Caco-2 (cell line): ENCODE results near the gene DPYSL5. TPM values are rescaled to one million over a fixed set of nuclear protein-coding genes. Genes with fewer than 3 reads are reported as not detected.

Source experiments
- BruUV-seq: library from RNA; stranded (reverse); fragments of 400-500 nt; replicated peaks from 2 replicates; lab custom pipeline; 2021; lab: Mats Ljungman, UMichigan
- CTCF ChIA-PET: fragments of 300-600 bp; sonication (Branson Sonifier 250); formaldehyde crosslinking; loops from one replicate; lab custom pipeline; 2022; ENCODE audit warnings: antibody characterized with exemption; lab: Charles Lee
- POLR2A ChIA-PET: fragments of 300-600 bp; sonication (Branson Sonifier 250); formaldehyde crosslinking; loops from one replicate; lab custom pipeline; 2022; ENCODE audit warnings: antibody characterized with exemption; lab: Charles Lee
- DNase-seq, 2 experiments: peaks; one replicate each; pipeline versions ENCODE4 v3.0.0 to v3.0.0-alpha.2; 2020 to 2022
- H3K27me3 ChIP-seq: replicated peaks from 2 replicates; pipeline ENCODE4 v1.6.0; 2011; ENCODE audit warnings: low read length; ENCODE audit not compliant: control insufficient read depth, insufficient read depth
- H3K36me3 ChIP-seq: 2 replicates; pipeline ENCODE4 v1.5.1; 2011; ENCODE audit warnings: low read length; ENCODE audit not compliant: control insufficient read depth, insufficient read depth
- H3K4me1 ChIP-seq: fragments of 250-450 bp; sonication (Bioruptor Pico); 2 replicates; pipeline ENCODE4 v1.5.1; 2020; ENCODE audit warnings: mild to moderate bottlenecking
- H3K4me3 ChIP-seq: 2 replicates; pipeline ENCODE4 v1.5.1; 2011; ENCODE audit warnings: low read depth, mild to moderate bottlenecking, control low read depth, low read length
- H3K9me3 ChIP-seq: fragments of 250-450 bp; sonication (Bioruptor Pico); 2 replicates; pipeline ENCODE4 v1.5.1; 2020; ENCODE audit warnings: mild to moderate bottlenecking, moderate library complexity
- H3K27ac Mint-ChIP-seq: one replicate; pipeline ENCODE4 v1.8.0; 2022; ENCODE audit warnings: mixed read lengths; ENCODE audit not compliant: unreplicated experiment
- H3K27me3 Mint-ChIP-seq: one replicate; pipeline ENCODE4 v1.8.0; 2022; ENCODE audit warnings: mixed read lengths; ENCODE audit not compliant: insufficient read depth, unreplicated experiment
- H3K36me3 Mint-ChIP-seq: one replicate; pipeline ENCODE4 v1.8.0; 2022; ENCODE audit warnings: mild to moderate bottlenecking, mixed read lengths; ENCODE audit not compliant: insufficient read depth, unreplicated experiment
- H3K4me1 Mint-ChIP-seq: one replicate; pipeline ENCODE4 v1.8.0; 2022; ENCODE audit warnings: low read depth, mixed read lengths; ENCODE audit not compliant: unreplicated experiment
- H3K4me3 Mint-ChIP-seq: one replicate; pipeline ENCODE4 v1.8.0; 2022; ENCODE audit warnings: mild to moderate bottlenecking, moderate library complexity, mixed read lengths; ENCODE audit not compliant: unreplicated experiment
- H3K9me3 Mint-ChIP-seq: one replicate; pipeline ENCODE4 v1.8.0; 2022; ENCODE audit warnings: mixed read lengths; ENCODE audit not compliant: unreplicated experiment
- intact Hi-C: fragments of 100-400 bp; cut with micrococcal nuclease; formaldehyde crosslinking; loops from one replicate; pipeline ENCODE4 v1.10.0; 2022; ENCODE audit not compliant: unreplicated experiment
- total RNA-seq: library from RNA; stranded (reverse); gene quantifications from 2 replicates; pipeline ENCODE4 v1.2.3, GENCODE V29; 2022
- TF ChIP-seq, protein P1 (sequence below), 2 experiments: fragments of 200-600 bp in 1 of 2; IDR thresholded peaks; 1 replicate in 1 of 2; 2 replicates in 1 of 2; pipeline versions ENCODE4 v1.5.1 to v1.8.0; 2011 to 2022; ENCODE audit warnings: antibody characterized with exemption in 1 of 2, control low read depth in 1 of 2, inconsistent platforms in 1 of 2, low read depth in 1 of 2, low read length in 1 of 2, mild to moderate bottlenecking in 1 of 2, moderate library complexity in 1 of 2; ENCODE audit not compliant: insufficient read depth in 1 of 2, severe bottlenecking in 1 of 2, unreplicated experiment in 1 of 2

Gene DPYSL5
- total RNA-seq, 1 experiment from 2014 or later: 2.4 TPM

DNA sequence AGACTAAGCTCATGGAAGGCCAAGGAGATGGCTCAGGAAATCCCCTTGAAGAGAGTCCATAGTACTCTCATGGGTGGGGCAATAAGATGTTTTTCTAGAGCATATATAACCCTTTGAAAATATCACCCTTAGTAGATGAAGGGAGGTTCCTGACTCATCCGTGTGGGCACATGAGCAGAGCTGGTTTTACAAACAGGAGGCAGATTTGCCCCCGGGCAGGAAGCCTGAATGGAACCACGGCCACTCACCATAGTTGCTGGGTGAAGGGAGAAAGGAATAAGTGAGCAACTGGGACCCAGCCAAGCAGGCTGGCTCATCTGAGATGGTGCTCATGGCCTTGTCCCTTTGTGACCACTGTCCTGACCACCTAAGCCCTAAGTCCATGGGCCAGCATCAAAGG, 93.6 kb downstream of the DPYSL5 start:
- no peaks in the 10 kb centered on the region for H3K9me3 ChIP-seq
- H3K36me3 ChIP-seq: no peaks in the 10 kb centered on the region
- ChIA-PET CTCF (interaction anchor here (2.4 to 3.8 kb wide), 3 partner anchors 75 to 96 kb away, joined by 13 to 77 read pairs (median 18); partner anchors contain the start of gene DPYSL5), POLR2A (interaction anchor here (0.7 kb wide), 1 partner anchor 60 kb away, joined by 3 read pairs; no protein-coding TSS in a partner anchor)
- intact Hi-C loops: no loop called here
- no peak overlapping the region for H3K4me3 ChIP-seq
- Mint-ChIP-seq H3K4me3 (no peak overlapping the region), H3K9me3 (no peaks in the 10 kb centered on the region), H3K4me1 (peaks cover 6% of the 10 kb centered on the region), H3K27me3 (peaks cover 12% of the 10 kb centered on the region), H3K27ac (no peak overlapping the region), H3K36me3 (no peaks in the 10 kb centered on the region)
- DNase-seq: no peak
- TF ChIP-seq, protein P1, sequence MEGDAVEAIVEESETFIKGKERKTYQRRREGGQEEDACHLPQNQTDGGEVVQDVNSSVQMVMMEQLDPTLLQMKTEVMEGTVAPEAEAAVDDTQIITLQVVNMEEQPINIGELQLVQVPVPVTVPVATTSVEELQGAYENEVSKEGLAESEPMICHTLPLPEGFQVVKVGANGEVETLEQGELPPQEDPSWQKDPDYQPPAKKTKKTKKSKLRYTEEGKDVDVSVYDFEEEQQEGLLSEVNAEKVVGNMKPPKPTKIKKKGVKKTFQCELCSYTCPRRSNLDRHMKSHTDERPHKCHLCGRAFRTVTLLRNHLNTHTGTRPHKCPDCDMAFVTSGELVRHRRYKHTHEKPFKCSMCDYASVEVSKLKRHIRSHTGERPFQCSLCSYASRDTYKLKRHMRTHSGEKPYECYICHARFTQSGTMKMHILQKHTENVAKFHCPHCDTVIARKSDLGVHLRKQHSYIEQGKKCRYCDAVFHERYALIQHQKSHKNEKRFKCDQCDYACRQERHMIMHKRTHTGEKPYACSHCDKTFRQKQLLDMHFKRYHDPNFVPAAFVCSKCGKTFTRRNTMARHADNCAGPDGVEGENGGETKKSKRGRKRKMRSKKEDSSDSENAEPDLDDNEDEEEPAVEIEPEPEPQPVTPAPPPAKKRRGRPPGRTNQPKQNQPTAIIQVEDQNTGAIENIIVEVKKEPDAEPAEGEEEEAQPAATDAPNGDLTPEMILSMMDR (IDR thresholded peaks at IDR 0.05; ENCODE audit: insufficient read depth in 1 of 2, low read depth in 1 of 2, low read length in 1 of 2, severe bottlenecking in 1 of 2, unreplicated experiment in 1 of 2): no peak
- BruUV-seq: no TSS peak
- no peaks in the 10 kb centered on the region for H3K4me1 ChIP-seq
- H3K27me3 ChIP-seq: no peaks in the 10 kb centered on the region

GRCh38 chr2:26942543-26943295, 94.8 kb downstream of the DPYSL5 start:
- POLR2A ChIA-PET: interaction anchor here (1.0 kb wide), 1 partner anchor 95 kb away, joined by 3 read pairs; the partner anchor contains the start of gene DPYSL5
- Mint-ChIP-seq H3K9me3 (no peaks in the 10 kb centered on the region), H3K27ac (no peak overlapping the region), H3K4me3 (no peak overlapping the region), H3K27me3 (peaks cover 12% of the 10 kb centered on the region), H3K36me3 (no peaks in the 10 kb centered on the region), H3K4me1 (peaks cover 6% of the 10 kb centered on the region)
- Histone ChIP-seq H3K27me3 (no peaks in the 10 kb centered on the region), H3K4me3 (no peak overlapping the region), H3K4me1 (no peaks in the 10 kb centered on the region), H3K36me3 (no peaks in the 10 kb centered on the region), H3K9me3 (no peaks in the 10 kb centered on the region)
- TF ChIP-seq, protein P1 (IDR thresholded peaks at IDR 0.05; ENCODE audit: insufficient read depth in 1 of 2, low read depth in 1 of 2, low read length in 1 of 2, severe bottlenecking in 1 of 2, unreplicated experiment in 1 of 2): peak; percentile 87 to 93
- DNase-seq: peak; percentile 68 to 80
- intact Hi-C loops: loop anchor here (1.0 kb wide), 2 partner anchors 20 to 96 kb away; no protein-coding TSS in a partner anchor
- no TSS peak for BruUV-seq
- CTCF ChIA-PET: interaction anchor here (0.6 to 3.8 kb wide), 13 partner anchors 14 to 302 kb away, joined by 3 to 77 read pairs (median 3); partner anchors contain the start of genes CIB4 and DPYSL5

DNA sequence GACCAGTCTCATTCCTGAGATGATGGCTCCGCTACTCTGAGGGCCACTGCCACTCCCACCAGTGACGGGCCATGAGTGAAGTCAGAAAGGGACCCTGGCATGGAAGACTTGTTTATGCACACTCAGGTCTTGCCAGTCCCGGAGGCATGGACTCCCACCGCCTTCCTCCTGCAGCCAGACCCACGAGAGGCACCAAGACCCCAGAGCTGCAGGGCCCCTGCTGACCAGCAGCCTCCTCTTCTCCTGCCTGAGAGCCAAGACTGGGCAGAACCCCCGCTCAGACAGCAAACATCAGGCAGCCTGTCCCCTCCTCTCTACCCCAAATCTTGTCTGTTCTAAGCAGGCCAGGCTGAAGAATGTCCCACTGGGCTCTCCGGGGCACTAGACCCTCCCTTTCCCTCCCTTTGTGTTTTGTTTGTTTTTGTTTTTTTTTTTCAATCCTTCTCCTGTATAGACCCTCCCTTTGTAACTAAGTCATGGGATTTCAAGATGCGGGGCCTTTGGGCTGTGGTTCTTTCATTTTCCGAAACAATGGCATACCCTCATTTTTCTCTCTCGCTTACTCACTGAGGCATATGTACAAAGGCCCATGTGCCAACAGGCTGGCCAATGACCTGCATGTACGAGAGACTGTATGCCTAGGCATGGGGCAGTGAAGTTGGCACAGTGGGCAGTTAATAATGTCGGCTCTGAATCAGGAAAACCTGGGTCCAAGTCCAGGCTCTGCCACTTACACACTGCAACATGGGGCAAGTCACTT, 98.2 kb downstream of the DPYSL5 start:
- Mint-ChIP-seq H3K4me1 (peaks cover 6% of the 10 kb centered on the region), H3K4me3 (no peak overlapping the region), H3K36me3 (no peaks in the 10 kb centered on the region), H3K27ac (no peak overlapping the region), H3K27me3 (peaks cover 8% of the 10 kb centered on the region), H3K9me3 (no peaks in the 10 kb centered on the region)
- BruUV-seq: no TSS peak
- CTCF ChIA-PET: interaction anchor here (0.6 kb wide), 1 partner anchor 97 kb away, joined by 3 read pairs; no protein-coding TSS in a partner anchor
- DNase-seq: no peak
- Histone ChIP-seq H3K4me1 (no peaks in the 10 kb centered on the region), H3K36me3 (no peaks in the 10 kb centered on the region), H3K27me3 (no peaks in the 10 kb centered on the region; the same call in 1 of the 2 replicates), H3K9me3 (no peaks in the 10 kb centered on the region), H3K4me3 (no peak overlapping the region)
- POLR2A ChIA-PET: no interaction called here
- TF ChIP-seq, protein P1 (IDR thresholded peaks at IDR 0.05; ENCODE audit: insufficient read depth in 1 of 2, low read depth in 1 of 2, low read length in 1 of 2, severe bottlenecking in 1 of 2, unreplicated experiment in 1 of 2): no peak
- intact Hi-C loops: no loop called here
